ENCODE results near the gene PITPNM3. TPM values are rescaled to one million over a fixed set of nuclear protein-coding genes. Genes with fewer than 3 reads are reported as not detected.

The PITPNM3 gene
- total and polyA plus RNA-seq, 2 of the 13 experiments (the other 11 are each of a cell fraction or from before 2014, with no cell fraction given): 0.13 to 0.29 TPM

DNA sequence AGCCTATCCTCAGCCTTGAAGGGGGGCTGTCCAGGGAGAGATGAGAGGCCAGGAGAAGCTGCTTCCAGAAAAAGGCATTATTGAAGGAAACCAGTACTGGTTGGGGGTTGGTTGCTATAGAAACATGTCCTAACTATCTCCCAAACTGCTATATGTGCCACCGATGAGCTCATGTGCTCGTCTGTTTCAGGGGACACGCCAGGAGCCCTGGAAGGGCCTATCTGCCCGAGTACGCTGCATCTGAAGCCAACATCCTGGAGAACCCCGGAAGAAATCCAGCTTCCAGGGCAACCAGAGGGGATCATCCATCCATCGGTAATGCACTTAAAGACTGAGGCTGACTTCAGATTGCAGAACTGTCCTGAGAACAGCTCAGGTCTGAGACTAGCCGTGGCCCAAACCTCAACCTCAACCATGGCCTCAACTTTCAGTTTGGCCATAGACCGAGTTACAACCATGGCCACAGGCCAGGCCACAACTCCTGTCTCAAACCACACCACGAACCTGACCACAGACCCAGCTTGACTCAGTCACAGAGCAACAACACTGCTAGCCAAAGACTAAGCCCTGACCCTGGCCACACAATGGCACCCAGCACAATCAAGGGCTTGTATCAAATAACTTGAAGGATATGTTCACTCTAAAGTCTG, 10.2 kb downstream of the PITPNM3 start (continued):
- TF ChIP-seq, protein P1, sequence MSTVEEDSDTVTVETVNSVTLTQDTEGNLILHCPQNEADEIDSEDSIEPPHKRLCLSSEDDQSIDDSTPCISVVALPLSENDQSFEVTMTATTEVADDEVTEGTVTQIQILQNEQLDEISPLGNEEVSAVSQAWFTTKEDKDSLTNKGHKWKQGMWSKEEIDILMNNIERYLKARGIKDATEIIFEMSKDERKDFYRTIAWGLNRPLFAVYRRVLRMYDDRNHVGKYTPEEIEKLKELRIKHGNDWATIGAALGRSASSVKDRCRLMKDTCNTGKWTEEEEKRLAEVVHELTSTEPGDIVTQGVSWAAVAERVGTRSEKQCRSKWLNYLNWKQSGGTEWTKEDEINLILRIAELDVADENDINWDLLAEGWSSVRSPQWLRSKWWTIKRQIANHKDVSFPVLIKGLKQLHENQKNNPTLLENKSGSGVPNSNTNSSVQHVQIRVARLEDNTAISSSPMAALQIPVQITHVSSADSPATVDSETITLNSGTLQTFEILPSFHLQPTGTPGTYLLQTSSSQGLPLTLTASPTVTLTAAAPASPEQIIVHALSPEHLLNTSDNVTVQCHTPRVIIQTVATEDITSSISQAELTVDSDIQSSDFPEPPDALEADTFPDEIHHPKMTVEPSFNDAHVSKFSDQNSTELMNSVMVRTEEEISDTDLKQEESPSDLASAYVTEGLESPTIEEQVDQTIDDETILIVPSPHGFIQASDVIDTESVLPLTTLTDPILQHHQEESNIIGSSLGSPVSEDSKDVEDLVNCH (CRISPR knock-in tag; IDR thresholded peaks at IDR 0.05): no peak
- TF ChIP-seq SNRNP70 (IDR thresholded peaks at IDR 0.05; ENCODE audit: low read depth, low read length) (no peak), SRSF9 (IDR thresholded peaks at IDR 0.05; ENCODE audit: borderline replicate concordance, insufficient read depth, low read depth, low read length, poor library complexity, severe bottlenecking) (no peak), ZNF670 (CRISPR knock-in tag; IDR thresholded peaks at IDR 0.05; ENCODE audit: borderline replicate concordance) (no peak), FOXP1 (IDR thresholded peaks at IDR 0.05) (no peak), FOXP1 (CRISPR knock-in tag; IDR thresholded peaks at IDR 0.05) (no peak)

- DNase-seq (ENCODE audit: low spot score) (no peak), FAIRE-seq (no peak), ATAC-seq (no peak)
- Histone ChIP-seq H3K4me1 (ENCODE audit: insufficient read depth, low read length) (peaks cover 21% of the 10 kb centered on the region), H3K27ac (ENCODE audit: extremely low read length, insufficient read depth, low read length) (no peak overlapping the region), H2AFZ (ENCODE audit: low read length) (no peak overlapping the region), H4K20me1 (ENCODE audit: insufficient read depth, low read length) (0 out of 2 replicates have a peak, but pooled peaks cover 2% of the 10 kb centered on the region), H3K4me2 (ENCODE audit: low read depth, low read length) (no peak overlapping the region), H3K9ac (ENCODE audit: insufficient read depth, low read depth, low read length) (no peak overlapping the region), H3K9me3 (ENCODE audit: low read length) (no peaks in the 10 kb centered on the region), H3K27me3 (ENCODE audit: control insufficient read depth in 1 of 2, insufficient read depth in 2 of 2, low read length in 2 of 2) (no peaks in the 10 kb centered on the region; a peak in 3 of 5 replicates), H3K36me3 (replicated peaks in 1 of 2; ENCODE audit: control insufficient read depth in 1 of 2, insufficient read depth in 2 of 2, low read length in 2 of 2) (no peaks in the 10 kb centered on the region), H3K79me2 (ENCODE audit: insufficient read depth, low read length) (no peaks in the 10 kb centered on the region), H3K4me3 (replicated peaks in 1 of 3; ENCODE audit: insufficient read depth in 1 of 3, low read depth in 2 of 3, low read length in 3 of 3) (no peak overlapping the region)
- ChIA-PET CTCF (ENCODE audit: low intra/inter-chr PET ratio, low total read pairs) (no interaction called here), POLR2A (no interaction called here)
- intact Hi-C loops (cut with micrococcal nuclease; ENCODE audit: unreplicated experiment) (no loop called here), in situ Hi-C loops (cut with HindIII; ENCODE audit: extremely low pct_ligation_motif_present, low pct_unique_long_range_greater_than_20kb) (no loop called here)
- 35% methylated on average over 8 of the region's 8 CpGs for WGBS (ENCODE audit: low lambda C conversion rate)
- BruUV-seq (replicated peaks): no TSS peak
- TF ChIP-seq ZFP36L2 (CRISPR knock-in tag; IDR thresholded peaks at IDR 0.05): no peak
- no peak for TF ChIP-seq ZNF263 (CRISPR knock-in tag; IDR thresholded peaks at IDR 0.05)
- no peak for TF ChIP-seq FOXM1 (CRISPR knock-in tag; IDR thresholded peaks at IDR 0.05)
- TF ChIP-seq ZNF563 (CRISPR knock-in tag; IDR thresholded peaks at IDR 0.05): no peak
- TF ChIP-seq GATAD1 (CRISPR knock-in tag; IDR thresholded peaks at IDR 0.05): no peak
- no peak for TF ChIP-seq ZNF207 (IDR thresholded peaks at IDR 0.05; ENCODE audit: borderline replicate concordance)
- no peak for TF ChIP-seq CENPT (CRISPR knock-in tag; IDR thresholded peaks at IDR 0.05; ENCODE audit: low read depth)
- TF ChIP-seq ZMYM2 (CRISPR knock-in tag; IDR thresholded peaks at IDR 0.05): no peak
- no peak for TF ChIP-seq KLF13 (CRISPR knock-in tag; IDR thresholded peaks at IDR 0.05)
- TF ChIP-seq PCBP2 (optimal IDR thresholded peaks at IDR 0.05; ENCODE audit: low read depth, low read length, poor library complexity, severe bottlenecking): no peak
- no peak for TF ChIP-seq POLR2AphosphoS5 (IDR thresholded peaks at IDR 0.05; ENCODE audit: low read depth, low read length)
- TF ChIP-seq, protein P2, sequence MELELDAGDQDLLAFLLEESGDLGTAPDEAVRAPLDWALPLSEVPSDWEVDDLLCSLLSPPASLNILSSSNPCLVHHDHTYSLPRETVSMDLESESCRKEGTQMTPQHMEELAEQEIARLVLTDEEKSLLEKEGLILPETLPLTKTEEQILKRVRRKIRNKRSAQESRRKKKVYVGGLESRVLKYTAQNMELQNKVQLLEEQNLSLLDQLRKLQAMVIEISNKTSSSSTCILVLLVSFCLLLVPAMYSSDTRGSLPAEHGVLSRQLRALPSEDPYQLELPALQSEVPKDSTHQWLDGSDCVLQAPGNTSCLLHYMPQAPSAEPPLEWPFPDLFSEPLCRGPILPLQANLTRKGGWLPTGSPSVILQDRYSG (CRISPR knock-in tag; IDR thresholded peaks at IDR 0.05): no peak
- TF ChIP-seq, protein P3, sequence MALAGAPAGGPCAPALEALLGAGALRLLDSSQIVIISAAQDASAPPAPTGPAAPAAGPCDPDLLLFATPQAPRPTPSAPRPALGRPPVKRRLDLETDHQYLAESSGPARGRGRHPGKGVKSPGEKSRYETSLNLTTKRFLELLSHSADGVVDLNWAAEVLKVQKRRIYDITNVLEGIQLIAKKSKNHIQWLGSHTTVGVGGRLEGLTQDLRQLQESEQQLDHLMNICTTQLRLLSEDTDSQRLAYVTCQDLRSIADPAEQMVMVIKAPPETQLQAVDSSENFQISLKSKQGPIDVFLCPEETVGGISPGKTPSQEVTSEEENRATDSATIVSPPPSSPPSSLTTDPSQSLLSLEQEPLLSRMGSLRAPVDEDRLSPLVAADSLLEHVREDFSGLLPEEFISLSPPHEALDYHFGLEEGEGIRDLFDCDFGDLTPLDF (CRISPR knock-in tag; IDR thresholded peaks at IDR 0.05): no peak
- TF ChIP-seq TOPORS (CRISPR knock-in tag; IDR thresholded peaks at IDR 0.05): no peak
Observed at GRCh38 chr17:6545291-6545690, 11.1 kb downstream of the PITPNM3 start.

Measured in HepG2 (cell line).